Adrenal gland (tissue), 5 donors: ENCODE measurements around the gene PCNP.

Experiments
- CTCF ChIP-seq, 6 experiments: fragments of 450-650 bp in 4 of 6; fragments of 200-600 bp in 2 of 6; sonication (generic) in 1 of 6; IDR thresholded peaks; 1 replicate in 5 of 6; 2 replicates in 1 of 6; pipeline versions ENCODE4 v1.5.1 to v1.8.0; 2016 to 2021; ENCODE audit warnings: antibody characterized with exemption in 6 of 6, mild to moderate bottlenecking in 2 of 6, moderate library complexity in 1 of 6
- POLR2A ChIP-seq, 2 donors: fragments of 450-650 bp; IDR thresholded peaks; one replicate each; pipeline ENCODE4 v1.6.1; 2017; ENCODE audit warnings: antibody characterized with exemption in 2 of 2, mild to moderate bottlenecking in 2 of 2, moderate library complexity in 1 of 2
- donor health status: DM: no; HTN: no; CAD: no.

GRCh38 chr3:101618726-101619125, 44.7 kb downstream of the PCNP start:
- TF ChIP-seq POLR2A (IDR thresholded peaks at IDR 0.05) (no peak), CTCF (IDR thresholded peaks at IDR 0.05) (no peak)
